Loucy (cell line): ENCODE measurements around the gene EXOC2.

ENCODE experiments used
- H2AFZ ChIP-seq: fragments of 200-600 bp; sonication (generic); 2 replicates; pipeline ENCODE4 v1.6.0; 2016; ENCODE audit warnings: antibody characterized with exemption, mild to moderate bottlenecking, low read length, moderate library complexity
- H3F3A ChIP-seq: fragments of 200-600 bp; 2 replicates; pipeline ENCODE4 v1.6.0; 2016; ENCODE audit warnings: antibody characterized with exemption, low read depth, mild to moderate bottlenecking
- H3K27me3 ChIP-seq: fragments of 200-600 bp; sonication (generic); 2 replicates; pipeline ENCODE4 v1.6.1; 2014; ENCODE audit warnings: low read length, mild to moderate bottlenecking; ENCODE audit not compliant: insufficient read depth, poor library complexity, severe bottlenecking
- H3K36me3 ChIP-seq: fragments of 200-600 bp; sonication (generic); 2 replicates; pipeline ENCODE4 v1.6.1; 2016; ENCODE audit warnings: low read length; ENCODE audit not compliant: insufficient read depth
- H3K4me1 ChIP-seq: fragments of 200-600 bp; sonication (generic); 2 replicates; pipeline ENCODE4 v1.5.1; 2014; ENCODE audit warnings: low read length, mild to moderate bottlenecking; ENCODE audit not compliant: insufficient read depth, poor library complexity, severe bottlenecking
- H3K4me2 ChIP-seq: fragments of 200-600 bp; sonication (generic); 2 replicates; pipeline ENCODE4 v1.6.0; 2014; ENCODE audit warnings: antibody characterized with exemption, low read length, low read depth, mild to moderate bottlenecking; ENCODE audit not compliant: poor library complexity, severe bottlenecking
- H3K4me3 ChIP-seq: fragments of 200-600 bp; sonication (generic); 2 replicates; pipeline ENCODE4 v1.5.1; 2014; ENCODE audit warnings: low read length, mild to moderate bottlenecking, mixed read lengths; ENCODE audit not compliant: poor library complexity, severe bottlenecking
- H3K79me2 ChIP-seq: fragments of 200-600 bp; sonication (generic); 2 replicates; pipeline ENCODE4 v1.6.1; 2014; ENCODE audit warnings: low read length; ENCODE audit not compliant: insufficient read depth
- H3K9ac ChIP-seq: fragments of 200-600 bp; sonication (generic); 2 replicates; pipeline ENCODE4 v1.6.0; 2014; ENCODE audit warnings: mild to moderate bottlenecking, low read depth, low read length, moderate library complexity; ENCODE audit not compliant: poor library complexity, severe bottlenecking
- H3K9me2 ChIP-seq: fragments of 200-600 bp; sonication (generic); replicated peaks from 2 replicates; pipeline ENCODE4 v1.6.1; 2016; ENCODE audit warnings: low read depth, low read length, mixed read lengths
- H3K9me3 ChIP-seq: fragments of 200-600 bp; sonication (generic); 2 replicates; pipeline ENCODE4 v1.6.1; 2014; ENCODE audit warnings: mild to moderate bottlenecking, antibody characterized with exemption, low read length, low read depth; ENCODE audit not compliant: insufficient read depth
- H4K20me1 ChIP-seq: fragments of 200-600 bp; sonication (generic); 2 replicates; pipeline ENCODE4 v1.6.0; 2014; ENCODE audit warnings: antibody characterized with exemption, low read length, mild to moderate bottlenecking; ENCODE audit not compliant: insufficient read depth, poor library complexity, severe bottlenecking
- EZH2phosphoT487 ChIP-seq: fragments of 200-600 bp; IDR thresholded peaks from 2 replicates; pipeline ENCODE4 v1.6.1; 2018; ENCODE audit warnings: antibody characterized with exemption, mild to moderate bottlenecking, moderate library complexity, borderline replicate concordance
- TF ChIP-seq, protein P1 (sequence below): fragments of 200-600 bp; sonication (generic); conservative IDR thresholded peaks from 2 replicates; pipeline ENCODE4 v1.5.1; 2014; ENCODE audit warnings: mild to moderate bottlenecking, antibody characterized with exemption, low read length

Gene EXOC2

DNA sequence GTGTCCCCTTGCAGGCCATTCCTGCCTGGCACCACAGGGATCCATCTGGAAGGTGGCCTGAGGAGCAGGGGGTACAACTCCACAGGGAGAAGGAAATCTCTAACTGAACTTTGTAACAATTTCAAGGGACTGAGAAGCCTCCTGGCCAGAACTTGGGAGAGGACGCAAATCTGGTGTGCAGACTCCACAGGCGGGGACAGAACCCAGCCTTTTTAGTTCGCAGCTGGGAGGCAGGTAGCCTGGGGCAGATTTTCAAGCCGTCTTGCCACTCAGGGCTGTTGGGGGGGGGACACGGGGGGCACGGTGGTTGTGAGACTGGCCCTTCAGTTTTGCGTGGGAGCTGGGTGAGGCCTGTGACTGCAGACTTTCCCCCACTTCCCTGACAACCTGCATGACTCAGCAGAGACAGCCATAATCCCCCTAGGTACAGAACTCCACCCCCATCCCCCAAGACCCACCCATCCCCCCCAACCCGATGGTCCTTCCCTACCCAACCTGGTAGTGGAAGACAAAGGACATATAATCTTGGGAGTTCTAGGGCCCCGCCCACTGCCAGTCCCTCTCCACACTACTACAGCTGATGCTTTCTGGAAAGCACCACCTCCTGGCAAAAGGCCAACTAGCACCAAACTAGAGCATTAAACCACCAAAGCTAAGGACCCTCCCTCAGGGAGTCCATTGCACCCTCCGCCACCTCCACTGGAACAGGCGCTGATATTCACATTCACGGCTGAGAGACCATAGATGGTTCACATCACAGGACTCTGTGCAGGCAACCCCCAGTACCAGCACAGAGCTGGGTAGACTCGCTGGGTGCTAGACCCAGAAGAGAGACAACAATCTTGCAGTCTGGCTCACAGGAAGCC lies 33.0 kb downstream of the EXOC2 start:
- H3K36me3 ChIP-seq: no peaks in the 10 kb centered on the region
- peaks cover 2% of the 10 kb centered on the region for H4K20me1 ChIP-seq
- no peaks in the 10 kb centered on the region for H3K9me3 ChIP-seq
- H2AFZ ChIP-seq: no peak overlapping the region
- H3K4me1 ChIP-seq: peaks cover 33% of the 10 kb centered on the region
- H3K9ac ChIP-seq: peak overlapping the region; percentile 62
- H3K9me2 ChIP-seq: no peaks in the 10 kb centered on the region
- H3K4me3 ChIP-seq: peak overlapping the region; percentile 35
- peaks cover 34% of the 10 kb centered on the region for H3K79me2 ChIP-seq
- no peaks in the 10 kb centered on the region for H3F3A ChIP-seq
- peak overlapping the region; percentile 51 for H3K4me2 ChIP-seq
- H3K27me3 ChIP-seq: no peaks in the 10 kb centered on the region
- no peak for TF ChIP-seq EZH2phosphoT487

DNA sequence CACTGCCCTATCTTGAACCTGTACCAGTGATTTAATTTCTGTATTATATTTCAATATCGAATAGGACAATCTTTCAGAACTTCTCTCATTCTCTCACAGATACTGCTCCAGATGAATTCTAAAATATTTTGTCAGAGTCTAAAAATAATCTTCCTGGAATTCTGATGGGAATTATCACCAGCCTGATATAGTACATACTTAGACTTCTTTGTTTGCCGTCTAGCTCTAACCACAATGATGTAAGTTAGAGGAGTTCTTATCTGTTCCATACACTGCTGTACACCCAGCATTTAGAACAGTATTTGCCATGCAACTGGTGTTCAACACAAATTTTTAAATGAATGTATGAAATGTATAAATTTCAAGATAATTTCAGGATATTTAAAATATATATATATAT lies 34.7 kb downstream of the EXOC2 start:
- peaks cover 37% of the 10 kb centered on the region for H3K4me1 ChIP-seq
- H3K9me2 ChIP-seq: no peaks in the 10 kb centered on the region
- no peaks in the 10 kb centered on the region for H3K36me3 ChIP-seq
- no peak overlapping the region for H3K4me3 ChIP-seq
- H3K9ac ChIP-seq: no peak overlapping the region
- H3K4me2 ChIP-seq: no peak overlapping the region
- H3F3A ChIP-seq: no peaks in the 10 kb centered on the region
- H3K9me3 ChIP-seq: no peaks in the 10 kb centered on the region
- H2AFZ ChIP-seq: no peak overlapping the region
- no peaks in the 10 kb centered on the region for H3K27me3 ChIP-seq
- peaks cover 2% of the 10 kb centered on the region for H4K20me1 ChIP-seq
- no peak for TF ChIP-seq EZH2phosphoT487
- TF ChIP-seq, protein P1, sequence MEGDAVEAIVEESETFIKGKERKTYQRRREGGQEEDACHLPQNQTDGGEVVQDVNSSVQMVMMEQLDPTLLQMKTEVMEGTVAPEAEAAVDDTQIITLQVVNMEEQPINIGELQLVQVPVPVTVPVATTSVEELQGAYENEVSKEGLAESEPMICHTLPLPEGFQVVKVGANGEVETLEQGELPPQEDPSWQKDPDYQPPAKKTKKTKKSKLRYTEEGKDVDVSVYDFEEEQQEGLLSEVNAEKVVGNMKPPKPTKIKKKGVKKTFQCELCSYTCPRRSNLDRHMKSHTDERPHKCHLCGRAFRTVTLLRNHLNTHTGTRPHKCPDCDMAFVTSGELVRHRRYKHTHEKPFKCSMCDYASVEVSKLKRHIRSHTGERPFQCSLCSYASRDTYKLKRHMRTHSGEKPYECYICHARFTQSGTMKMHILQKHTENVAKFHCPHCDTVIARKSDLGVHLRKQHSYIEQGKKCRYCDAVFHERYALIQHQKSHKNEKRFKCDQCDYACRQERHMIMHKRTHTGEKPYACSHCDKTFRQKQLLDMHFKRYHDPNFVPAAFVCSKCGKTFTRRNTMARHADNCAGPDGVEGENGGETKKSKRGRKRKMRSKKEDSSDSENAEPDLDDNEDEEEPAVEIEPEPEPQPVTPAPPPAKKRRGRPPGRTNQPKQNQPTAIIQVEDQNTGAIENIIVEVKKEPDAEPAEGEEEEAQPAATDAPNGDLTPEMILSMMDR: no peak
- H3K79me2 ChIP-seq: peaks cover 32% of the 10 kb centered on the region

DNA sequence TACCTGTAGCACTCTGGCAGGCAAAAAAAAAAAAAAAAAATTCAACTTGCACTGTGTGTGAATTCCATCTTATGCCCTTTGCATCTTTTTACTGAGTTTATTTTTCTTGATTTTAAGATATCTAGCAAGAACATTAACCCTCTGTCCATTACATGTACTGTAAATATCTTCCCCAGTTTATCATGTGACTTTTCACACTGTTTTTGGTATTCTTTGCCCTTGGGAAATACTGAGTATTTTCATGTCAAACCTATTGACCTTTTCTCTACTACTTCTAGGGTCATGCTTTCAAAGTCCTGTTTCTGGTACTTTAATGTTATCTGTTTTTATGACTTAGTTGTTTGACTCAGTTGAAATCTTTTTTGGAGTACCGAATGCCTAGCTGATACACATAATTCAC lies 35.2 kb downstream of the EXOC2 start:
- Histone ChIP-seq H3K9me2 (no peaks in the 10 kb centered on the region), H3K79me2 (peaks cover 32% of the 10 kb centered on the region), H4K20me1 (peaks cover 2% of the 10 kb centered on the region), H3F3A (no peaks in the 10 kb centered on the region), H3K4me2 (peak overlapping the region; percentile 58), H3K27me3 (no peaks in the 10 kb centered on the region), H3K4me1 (peaks cover 42% of the 10 kb centered on the region), H3K9me3 (no peaks in the 10 kb centered on the region), H3K36me3 (no peaks in the 10 kb centered on the region), H2AFZ (no peak overlapping the region), H3K4me3 (no peak overlapping the region), H3K9ac (peak overlapping the region; percentile 29)
- TF ChIP-seq, protein P1: no peak
- TF ChIP-seq EZH2phosphoT487: no peak
